Dermis microvascular lymphatic vessel endothelial cell (primary cell): ENCODE data around the gene DPP7. TPM values are rescaled to one million over a fixed set of nuclear protein-coding genes. Genes with fewer than 3 reads are reported as not detected.

Experiments used
- DNase-seq, 2 donors: peaks; one replicate each; pipeline versions ENCODE4 v3.0.0 to v3.0.0-alpha.2; 2010; ENCODE audit warnings: low read depth in 2 of 2
- total RNA-seq: library from RNA; depleted of rRNA; stranded (reverse); fragments of >200 nt; gene quantifications from 2 replicates; pipeline ENCODE4 v1.2.1, GENCODE V29; 2014

DPP7 gene
- total RNA-seq: 66.8 and 112 TPM in 2 replicates

GRCh38 chr9:137114613-137115393 lies at the start of gene DPP7:
TSS of gene DPP7 (minus strand) at chr9:137114733. CDS start at chr9:137114713, 20 bp downstream.
- DNase-seq: peak in 1 of 2 donors; percentile 60

- no peak for DNase-seq
Measured at GRCh38 chr9:137163805-137164204, 49.3 kb upstream of the DPP7 start.

- DNase-seq: peak in 1 of 2 donors; percentile 24
Measured at GRCh38 chr9:137163365-137163715, 48.8 kb upstream of the DPP7 start.

GRCh38 chr9:137162505-137163364 lies 48.2 kb upstream of the DPP7 start:
- no peak for DNase-seq

DNA sequence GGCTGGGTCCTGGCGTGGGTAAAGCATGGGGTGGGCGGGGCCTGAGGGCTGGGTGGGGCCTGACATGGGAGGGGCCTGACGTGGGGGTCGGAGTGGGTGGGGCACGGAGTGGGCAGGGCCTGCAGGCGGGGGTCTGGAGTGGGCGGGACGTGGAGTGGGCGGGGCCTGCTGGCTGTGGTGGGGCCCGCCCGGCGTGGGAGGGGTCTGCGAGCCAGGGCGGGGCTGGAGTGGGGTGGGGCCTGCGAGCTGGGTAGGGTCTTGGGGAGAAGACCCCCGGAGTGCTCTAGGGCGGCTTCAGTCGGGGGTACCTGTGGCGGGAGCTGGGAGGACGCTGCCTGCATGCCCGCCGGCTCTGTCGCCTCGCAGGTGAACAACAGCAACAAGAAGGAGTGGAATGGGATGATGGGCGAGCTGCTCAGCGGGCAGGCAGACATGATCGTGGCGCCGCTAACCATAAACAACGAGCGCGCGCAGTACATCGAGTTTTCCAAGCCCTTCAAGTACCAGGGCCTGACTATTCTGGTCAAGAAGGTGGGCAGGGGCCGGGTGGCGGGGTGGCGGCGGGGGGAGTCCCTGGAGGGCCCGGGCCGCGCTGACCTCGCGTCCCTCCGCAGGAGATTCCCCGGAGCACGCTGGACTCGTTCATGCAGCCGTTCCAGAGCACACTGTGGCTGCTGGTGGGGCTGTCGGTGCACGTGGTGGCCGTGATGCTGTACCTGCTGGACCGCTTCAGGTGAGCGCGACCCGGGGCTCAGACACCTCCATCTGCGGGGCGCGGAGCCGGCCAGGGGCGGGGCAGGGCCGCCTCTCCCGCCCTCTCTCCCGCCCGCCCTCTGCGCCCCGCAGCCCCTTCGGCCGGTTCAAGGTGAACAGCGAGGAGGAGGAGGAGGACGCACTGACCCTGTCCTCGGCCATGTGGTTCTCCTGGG lies 47.3 kb upstream of the DPP7 start:
- DNase-seq: no peak

- DNase-seq: no peak
Measured at GRCh38 chr9:137160716-137161557, 46.4 kb upstream of the DPP7 start.

DNA sequence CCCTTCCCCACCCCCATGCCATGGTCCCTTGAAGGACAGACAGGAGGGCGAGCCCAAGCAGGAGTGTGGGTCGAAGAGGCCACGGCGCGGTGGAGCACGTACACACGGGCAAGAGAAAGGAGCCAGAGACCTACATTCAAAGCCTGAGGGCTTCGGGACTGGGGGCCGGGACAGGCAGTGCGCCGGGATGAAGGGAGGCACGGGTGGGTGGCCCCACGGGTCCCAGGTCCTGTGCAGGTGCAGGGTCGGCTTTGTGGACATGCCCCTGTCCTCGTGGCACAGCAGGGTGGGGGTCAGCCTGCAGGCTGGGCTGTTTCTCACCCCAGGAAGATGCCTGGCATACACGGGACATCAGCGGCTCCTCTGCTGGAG lies 45.5 kb upstream of the DPP7 start:
- no peak for DNase-seq

DNA sequence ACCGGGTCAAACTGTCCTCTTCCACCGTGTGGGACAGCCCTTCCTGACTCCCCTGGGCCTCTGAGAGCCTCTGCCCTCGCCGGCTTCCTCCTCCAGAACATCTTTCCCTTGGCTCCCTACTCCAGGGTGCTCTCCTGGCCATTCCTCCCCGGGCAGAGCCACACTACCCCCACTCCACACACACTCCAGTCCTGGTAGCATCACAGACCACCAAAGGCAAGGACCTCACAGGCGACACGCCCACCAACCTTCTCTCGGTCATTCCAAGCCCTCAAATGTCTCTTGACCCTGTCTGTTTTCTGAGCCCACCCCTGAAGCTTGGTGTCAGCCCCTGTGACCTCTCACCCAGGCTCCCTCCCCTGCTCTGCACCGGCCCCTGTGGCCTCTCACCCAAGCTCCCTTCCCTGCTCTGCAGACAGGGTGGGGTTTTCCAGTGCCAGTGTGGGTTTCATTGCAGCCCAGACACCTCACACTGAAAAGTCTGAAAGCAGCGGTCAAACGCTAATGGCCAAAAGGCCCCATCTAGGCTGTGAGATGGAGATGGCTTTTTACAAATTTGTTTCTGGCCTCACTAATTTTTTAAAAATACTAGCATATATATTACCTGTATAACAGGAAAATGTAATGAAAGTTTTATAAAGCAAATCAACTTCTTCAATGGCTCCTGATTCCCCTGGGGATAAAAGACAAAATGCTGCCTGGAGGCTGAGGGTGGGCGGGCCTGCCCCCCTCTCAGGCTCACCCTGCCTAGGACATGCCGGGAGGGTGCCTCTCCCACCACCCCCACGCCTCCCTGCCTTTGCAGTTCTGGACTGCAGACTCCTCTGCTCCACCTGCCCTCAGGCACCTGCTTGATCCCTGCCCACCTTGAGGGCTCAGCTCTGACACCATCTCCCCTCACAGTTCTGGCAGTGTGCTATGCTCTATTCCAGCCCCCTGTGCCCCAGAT lies 44.8 kb upstream of the DPP7 start:
- DNase-seq: no peak

DNA sequence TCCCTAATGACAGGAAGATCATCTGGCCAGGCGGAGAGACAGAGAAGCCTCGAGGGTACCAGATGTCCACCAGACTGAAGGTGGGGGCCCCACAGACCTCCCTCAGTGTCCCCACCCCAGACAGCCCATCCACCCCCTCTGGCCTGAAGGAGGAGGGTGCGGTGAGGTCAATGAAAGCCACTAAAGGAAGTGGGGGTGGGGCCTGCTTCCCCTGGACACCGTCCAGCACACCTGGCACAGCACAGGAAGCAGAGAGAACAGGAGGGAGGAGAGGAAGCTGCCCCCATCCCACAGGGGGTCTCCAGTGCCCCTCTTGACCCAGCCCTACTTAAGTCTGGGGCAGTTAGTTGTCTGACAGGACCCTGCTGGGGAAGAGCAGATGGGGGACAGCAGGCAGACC lies 44.1 kb upstream of the DPP7 start:
- no peak for DNase-seq

DNA sequence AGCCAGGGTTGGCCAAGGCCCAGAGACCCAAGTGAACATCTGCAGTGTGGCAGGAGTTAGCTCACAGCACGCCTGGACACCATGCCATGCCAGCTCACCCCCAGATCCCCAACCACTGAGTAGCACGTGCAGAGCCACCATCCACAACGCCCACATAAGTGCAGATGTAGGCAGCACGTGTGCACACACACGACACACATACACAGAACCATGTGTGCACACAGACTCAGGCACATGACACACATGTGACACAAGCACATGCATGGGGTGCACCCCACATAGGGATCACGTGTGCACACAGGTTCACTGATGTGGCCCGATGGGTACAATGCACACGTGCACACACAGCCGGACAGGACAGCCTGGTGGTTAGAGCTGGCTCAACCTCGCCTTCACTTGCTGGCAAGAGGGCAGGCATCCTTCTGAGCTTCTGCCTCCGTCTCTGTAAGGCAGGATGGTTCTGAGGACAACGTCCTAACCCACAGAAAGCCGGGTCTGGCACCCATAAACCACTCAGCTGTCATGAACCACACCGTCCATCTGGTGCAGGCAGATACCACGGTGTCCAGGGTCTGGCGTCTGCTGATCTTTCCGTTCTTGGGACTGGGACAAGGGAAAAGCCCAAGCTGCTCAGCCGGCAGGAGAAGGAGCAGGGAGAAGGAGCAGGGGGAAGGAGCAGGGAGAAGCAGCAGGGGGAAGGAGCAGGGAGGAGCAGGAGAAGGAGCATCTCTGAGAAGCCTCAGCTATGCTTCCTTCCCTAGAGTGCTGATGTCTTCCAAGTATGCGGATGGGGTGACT lies 43.3 kb upstream of the DPP7 start:
- no peak for DNase-seq

GRCh38 chr9:137156567-137157375 lies 42.2 kb upstream of the DPP7 start:
- DNase-seq: peak in 1 of 2 donors; percentile 47

DNA sequence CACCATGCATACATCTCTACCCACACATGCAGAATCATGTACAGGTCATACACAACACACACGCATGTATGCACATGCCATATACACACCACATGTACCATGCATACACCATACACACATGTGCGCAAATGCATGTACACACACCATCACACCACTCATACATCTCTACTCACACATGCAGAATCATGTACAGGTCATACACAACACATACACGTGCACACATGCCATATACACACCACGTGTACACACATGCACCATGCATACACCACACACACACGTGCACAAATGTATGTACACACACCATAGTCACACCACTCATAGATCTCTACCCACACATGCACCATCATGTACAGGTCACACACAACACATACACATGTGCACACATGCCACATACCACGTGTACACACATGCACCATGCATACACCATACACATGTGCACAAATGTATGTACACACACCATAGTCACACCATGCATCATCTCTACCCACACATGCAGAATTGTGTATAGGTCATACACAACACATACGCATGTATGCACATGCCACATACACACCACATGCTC lies 38.4 kb upstream of the DPP7 start:
- DNase-seq: no peak

GRCh38 chr9:137150617-137151457 lies 36.3 kb upstream of the DPP7 start:
- peak in 1 of 2 donors; percentile 72 for DNase-seq

DNA sequence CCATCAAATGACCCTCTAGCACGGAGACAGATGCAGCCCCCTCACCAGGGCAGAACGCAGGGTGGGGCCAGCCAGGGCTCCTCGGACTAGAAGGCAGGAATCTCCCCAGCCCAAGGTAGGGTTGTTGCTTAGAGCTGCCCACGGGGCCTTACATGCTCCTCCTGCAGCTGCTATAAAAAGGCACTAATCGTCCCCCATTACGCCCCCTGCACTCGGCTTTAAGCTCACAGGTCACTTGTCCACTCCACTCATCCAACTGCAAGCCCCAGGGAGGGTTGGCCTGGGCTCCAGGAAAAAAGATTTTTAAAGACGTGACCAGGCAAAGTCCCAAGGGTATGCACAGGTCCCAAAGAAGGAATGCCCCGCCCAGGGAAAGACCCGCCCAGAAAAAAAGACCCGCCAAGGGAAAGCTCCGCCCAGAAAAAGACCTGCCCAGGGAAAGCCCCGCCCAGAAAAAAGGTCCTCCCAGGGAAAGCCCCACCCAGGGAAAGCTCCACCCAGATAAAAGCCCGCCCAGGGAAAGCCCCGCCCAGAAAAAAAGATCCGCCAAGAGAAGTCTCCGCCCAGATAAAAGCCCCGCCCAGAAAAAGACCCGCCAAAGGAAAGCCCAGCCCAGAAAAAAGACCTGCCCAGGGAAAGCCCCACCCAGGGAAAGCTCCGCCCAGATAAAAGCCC lies 35.5 kb upstream of the DPP7 start:
- DNase-seq: no peak

DNA sequence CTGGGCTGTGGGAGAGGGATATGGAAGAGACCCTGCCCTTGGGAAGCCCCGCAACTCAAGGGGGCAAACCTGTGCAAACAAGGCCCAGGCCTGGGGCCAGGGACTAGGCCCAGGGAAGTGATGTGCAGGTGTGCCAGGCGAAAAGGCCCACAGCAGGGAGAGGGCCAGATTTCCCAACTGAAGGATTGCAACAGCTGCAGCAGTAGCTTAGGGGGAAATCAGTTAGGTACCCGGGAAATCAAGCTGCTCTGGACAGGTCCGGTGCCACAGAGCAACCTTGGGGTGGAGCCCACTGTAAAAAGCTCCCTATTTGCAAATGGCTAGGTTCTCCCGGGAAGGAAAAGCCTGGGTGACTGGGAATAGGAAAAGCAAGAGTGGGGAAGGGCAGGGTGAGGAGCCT lies 34.8 kb upstream of the DPP7 start:
- no peak for DNase-seq

DNA sequence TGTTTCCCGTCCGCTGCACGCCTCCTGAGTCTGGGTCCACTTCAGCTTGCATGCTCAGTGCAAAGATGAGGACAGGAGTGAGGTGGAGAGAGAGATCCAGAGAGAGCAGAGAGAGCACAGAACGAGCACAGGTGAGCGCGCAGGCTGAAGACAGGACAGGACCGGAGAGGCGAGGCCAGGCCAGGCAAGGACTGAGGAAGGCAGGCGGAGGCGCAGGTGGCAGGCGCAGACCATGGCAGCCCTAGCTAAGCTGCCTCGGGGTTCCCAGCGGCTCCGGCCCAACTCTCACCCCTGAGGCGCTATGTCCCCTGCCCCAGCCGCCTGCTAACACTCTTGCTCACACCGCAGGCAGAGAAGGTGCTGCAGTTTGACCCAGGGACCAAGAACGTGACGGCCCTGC lies 34.1 kb upstream of the DPP7 start:
- DNase-seq: no peak
